Hippocampal formation (tissue), 2 donors: Measurements from ENCODE around the gene FHOD3.
"Not testable (repeated sequence)": the region's sequence is repeated elsewhere in the genome, so short reads cannot be mapped to it uniquely, and the experiment has no call there.

Experiments
- DNase-seq, 2 donors: peaks; one replicate each; lab custom pipeline; 2025; lab: John Stamatoyannopoulos, UW

The FHOD3 gene

DNA sequence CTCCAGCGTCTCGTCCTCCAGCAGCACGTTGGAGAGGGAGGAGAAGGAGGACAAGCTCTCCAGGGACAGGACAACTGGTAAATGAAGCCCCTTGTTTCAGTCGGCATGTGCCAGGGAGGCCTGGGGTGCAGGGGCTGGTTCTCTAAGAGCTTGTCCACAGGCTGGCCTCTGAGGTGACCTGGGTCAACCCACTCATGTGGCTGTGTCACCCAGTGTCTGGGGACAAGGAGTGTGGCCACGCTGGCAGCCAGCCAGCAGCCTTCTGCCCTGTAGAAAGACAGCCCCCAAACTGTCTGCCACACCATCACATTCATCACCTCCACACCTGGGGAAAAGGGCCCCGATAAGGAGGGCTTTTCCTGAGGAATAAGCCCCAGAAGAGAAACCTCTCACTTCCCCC lies 411.8 kb downstream of the FHOD3 start:
- no peak for DNase-seq

DNA sequence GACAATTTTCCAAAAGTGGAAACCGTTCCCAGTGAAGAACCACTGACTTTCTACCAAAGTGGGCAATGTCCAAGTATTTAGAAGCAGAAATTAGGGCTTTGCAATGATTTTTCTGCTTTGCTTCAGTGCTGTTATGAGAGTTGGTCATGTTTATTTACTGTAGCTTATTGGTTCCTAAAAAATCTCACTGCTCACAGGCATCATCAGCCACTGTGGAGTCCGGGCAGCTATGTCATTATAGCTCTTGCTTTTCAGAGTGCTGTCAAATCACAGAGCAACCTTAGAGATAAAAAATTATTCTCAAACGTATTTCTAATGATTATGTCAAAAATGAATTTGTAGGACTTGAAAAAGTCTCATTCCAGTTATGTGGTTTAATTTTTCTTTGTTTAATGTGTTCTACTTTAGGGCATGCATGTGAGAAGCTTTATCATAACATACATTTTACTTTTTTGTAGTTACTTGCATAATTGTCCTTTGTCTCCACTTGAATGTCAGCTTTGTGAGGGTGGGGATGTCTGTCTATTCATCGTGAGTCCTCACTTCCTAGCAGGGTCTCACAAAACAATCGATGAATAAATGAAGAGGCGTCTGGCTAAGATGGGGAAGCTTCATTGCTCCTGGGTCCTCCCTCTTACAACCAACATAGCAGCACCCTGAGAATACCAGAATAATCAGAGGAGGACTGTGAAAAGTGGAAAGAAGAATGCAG lies 413.7 kb downstream of the FHOD3 start:
- DNase-seq: no peak

- DNase-seq: no peak
Measured at GRCh38 chr18:36711813-36712444, 414.4 kb downstream of the FHOD3 start.

- DNase-seq: no peak
Measured at GRCh38 chr18:36714476-36714875, 417.0 kb downstream of the FHOD3 start.

DNA sequence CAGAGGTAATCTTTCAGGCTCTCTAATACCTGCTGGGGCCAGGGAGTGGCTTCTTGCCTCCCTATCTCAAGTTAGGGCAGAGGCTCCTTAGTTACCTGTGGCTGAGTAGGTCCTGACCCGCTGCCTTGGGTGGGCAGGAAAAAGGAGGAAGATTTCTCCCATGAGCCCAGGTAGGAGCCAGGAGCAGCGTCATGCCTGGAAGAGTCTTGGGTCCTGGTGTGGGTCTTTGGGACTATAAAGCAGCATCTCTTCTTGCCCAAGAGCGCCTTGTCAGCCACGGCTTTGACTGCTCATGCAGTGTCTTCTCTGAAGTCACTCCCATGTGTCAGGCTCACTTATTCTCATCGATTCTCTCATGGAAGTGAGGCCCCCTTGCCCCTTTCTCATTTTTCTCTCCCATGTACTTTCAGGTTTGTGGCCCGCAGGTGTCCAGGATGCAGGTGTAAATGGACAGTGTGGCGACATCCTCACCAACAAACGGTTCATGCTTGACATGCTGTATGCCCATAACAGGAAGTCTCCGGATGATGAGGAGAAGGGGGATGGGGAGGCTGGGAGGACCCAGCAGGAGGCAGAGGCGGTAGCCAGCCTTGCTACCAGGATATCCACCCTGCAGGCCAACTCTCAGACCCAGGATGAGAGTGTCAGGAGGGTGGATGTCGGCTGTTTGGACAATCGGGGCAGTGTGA lies 420.1 kb downstream of the FHOD3 start:
- no peak for DNase-seq

- no peak for DNase-seq
Measured at GRCh38 chr18:36718705-36719328, 421.3 kb downstream of the FHOD3 start.

DNA sequence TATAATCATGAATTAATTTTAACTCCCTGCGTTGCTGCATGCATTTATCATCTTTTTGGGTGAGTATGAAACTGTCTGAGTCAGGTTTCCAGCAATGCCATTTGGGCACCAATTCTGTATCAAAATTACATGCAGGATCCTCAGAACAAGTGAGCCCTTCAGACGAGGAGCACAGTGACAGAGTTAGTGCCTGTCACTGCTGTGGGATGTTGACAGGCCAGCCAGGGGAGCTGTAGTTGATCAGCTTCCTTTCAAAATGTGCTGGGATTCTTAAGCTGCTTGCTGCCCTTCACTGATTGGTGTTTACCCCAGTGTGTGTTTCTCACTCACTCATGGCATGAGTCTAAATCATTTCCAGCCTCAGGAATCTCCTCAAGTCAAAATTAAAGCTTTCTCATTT lies 422.1 kb downstream of the FHOD3 start:
- DNase-seq: no peak

GRCh38 chr18:36721351-36721750 lies 423.8 kb downstream of the FHOD3 start:
- DNase-seq: not testable (repeated sequence)

DNA sequence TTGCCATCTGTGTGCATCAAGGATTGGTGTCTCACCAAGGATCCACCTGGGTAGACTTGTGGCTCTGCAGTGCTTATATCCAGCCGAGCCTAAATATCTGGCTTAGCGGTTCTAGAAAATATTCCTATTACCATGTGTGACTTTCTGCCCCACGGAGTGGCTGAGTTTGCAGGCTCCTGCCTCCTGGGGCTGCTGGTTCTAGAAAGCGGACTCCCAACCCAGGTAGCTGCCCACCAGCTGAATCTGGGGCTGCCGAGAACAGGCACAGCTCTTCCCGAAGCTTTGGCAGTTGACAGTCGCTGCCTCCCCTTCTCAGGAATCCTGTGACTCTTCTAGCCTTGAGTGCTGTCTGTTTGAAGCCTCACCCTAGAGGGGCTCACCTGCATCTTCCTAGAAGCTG lies 426.7 kb downstream of the FHOD3 start:
- DNase-seq: no peak

DNA sequence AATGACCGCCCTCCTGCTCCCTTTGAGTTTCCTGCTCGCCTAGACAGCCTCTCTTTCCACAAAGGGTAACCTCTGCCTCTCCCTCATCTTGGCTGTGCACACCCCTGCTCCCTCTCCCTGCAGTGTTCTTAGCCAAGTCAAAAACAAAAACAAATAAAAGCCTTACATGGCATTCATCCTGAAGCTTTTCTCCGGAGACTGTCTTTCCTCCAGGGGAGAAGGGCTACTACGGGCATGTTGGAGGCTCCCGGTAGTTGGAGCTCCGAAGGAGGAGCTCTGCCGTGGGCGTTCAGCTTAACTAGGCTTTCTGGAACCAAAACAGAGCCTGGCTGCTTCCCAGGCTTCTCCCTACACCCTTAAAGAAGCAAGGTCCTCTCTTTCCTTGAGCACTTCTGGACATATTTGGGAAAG lies 427.1 kb downstream of the FHOD3 start:
- DNase-seq: peak in 1 of 2 donors; percentile 28

- DNase-seq: no peak
Measured at GRCh38 chr18:36728345-36728744, 430.8 kb downstream of the FHOD3 start.

- DNase-seq: no peak
Measured at GRCh38 chr18:36729197-36729596, 431.7 kb downstream of the FHOD3 start.

DNA sequence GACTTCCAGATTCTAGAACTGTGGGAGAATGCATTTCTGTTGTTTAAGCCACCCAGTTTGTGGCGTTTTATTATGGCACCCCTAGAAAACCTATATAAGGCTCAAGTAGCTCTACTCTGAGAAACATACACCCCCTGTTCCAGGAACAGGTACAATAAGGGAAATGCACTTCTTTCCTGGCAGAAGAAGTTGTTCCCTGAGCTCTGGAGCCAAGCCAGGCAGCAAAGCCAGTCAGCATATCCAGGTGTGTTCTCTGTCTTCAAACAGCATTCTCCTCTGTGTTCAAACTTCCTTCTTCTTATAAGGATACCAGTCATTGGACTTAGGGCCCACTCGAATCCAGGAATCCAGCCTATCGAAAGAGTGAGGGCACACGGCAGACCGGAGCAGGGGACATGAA lies 434.8 kb downstream of the FHOD3 start:
- no peak for DNase-seq

GRCh38 chr18:36733150-36733549 lies 435.6 kb downstream of the FHOD3 start:
- DNase-seq: no peak

DNA sequence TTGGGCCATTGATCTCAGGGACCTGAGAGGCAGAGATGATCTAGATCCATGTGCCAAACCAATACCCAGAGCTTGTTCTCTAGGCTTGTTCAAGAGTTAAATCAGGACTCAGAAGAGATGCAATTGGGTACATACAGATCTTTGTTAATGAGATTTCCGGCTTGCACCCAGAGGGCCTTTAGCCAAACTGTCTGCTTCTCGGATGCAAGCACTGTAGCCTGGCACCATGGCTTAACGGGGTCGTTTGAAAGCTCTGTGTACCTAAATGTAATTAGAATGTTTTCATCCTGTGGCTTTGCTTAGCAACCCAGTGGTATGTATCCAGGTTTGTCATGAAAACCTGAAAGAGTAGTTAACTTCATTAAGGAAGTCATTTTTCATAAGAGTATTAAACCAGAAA lies 437.1 kb downstream of the FHOD3 start:
- no peak for DNase-seq

- DNase-seq: no peak
Measured at GRCh38 chr18:36735130-36735529, 437.6 kb downstream of the FHOD3 start.

DNA sequence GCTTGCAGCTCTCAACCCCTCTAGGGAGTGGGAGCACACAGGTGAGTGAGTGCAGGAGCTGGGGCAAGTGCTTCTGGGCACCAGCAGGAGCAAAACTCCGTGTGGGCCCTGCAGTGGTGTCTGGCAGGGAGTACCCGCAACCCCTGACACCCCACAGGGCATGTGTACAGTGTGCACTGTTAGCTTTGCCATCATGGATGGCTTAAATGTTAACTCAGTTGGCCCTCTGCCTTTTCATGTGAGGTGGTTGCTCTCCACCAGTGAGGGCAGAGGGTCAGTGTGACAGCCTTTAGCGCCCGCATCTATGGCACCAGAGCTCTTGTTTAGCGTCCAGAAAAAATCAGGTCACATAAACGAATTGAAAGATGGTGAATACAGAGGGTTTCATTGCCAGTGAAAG lies 438.6 kb downstream of the FHOD3 start:
- DNase-seq: no peak

DNA sequence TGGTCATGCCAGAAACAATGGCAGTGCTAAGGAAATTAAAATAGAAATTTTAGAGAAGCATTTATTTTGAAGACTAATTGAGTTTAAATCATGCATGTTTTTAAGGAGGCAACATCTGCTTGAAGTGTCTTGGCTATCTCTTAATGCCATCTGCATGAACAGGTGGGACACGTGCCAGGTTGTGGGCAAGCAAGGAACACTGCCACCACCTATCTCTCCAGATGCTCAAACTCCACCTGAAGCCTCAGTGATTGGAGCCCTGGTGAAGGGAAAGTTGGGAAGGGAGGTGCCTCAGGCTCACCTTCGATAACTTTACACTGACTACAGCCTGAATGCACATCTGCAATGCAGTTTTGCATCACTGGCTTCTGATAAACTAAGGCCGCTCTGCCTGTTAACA lies 439.8 kb downstream of the FHOD3 start:
- DNase-seq: no peak

GRCh38 chr18:36744261-36744876 lies 446.9 kb downstream of the FHOD3 start:
- DNase-seq: no peak

DNA sequence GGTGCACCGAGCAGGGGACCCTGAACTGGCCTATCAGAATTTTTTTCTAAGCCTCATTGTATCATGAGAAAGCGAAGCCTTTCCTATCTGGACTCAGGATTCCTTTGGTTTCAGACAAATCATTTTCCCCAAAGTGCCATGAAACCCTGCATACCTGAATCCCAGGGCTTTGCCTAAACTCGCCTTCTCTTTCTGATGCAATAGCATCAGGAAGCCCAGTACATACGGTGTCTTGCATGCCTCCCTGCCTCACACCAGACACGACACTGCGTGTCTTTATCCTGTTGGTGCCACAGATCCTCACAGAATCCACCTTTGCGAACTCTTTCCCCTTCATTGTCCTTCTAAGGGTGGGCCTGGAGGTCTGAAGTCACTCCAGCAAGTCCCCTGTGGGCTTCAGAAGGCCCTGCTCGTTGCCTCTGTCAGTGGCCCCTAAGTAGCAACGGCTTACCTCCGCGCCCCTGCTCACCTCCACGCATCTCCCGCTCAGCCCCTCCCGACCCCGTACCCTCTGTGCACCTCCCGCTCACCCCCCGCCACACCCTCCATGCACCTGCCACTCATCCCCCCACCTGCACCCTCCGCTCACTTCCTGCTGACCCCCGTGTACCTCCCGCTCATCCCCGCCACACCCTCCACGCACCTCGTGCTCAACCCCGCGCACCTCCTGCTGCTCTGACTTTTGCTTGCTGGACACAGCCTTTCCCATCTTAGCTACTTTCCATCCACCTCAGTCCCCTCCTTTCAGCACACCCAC lies 447.9 kb downstream of the FHOD3 start:
- DNase-seq: no peak
